Measurements from ENCODE around the gene PARP3. TPM values are rescaled to one million over a fixed set of nuclear protein-coding genes. Genes with fewer than 3 reads are reported as not detected.

The PARP3 gene
- total RNA-seq, 2 experiments from 2014 or later, result 10.6 to 12.2 TPM

DNA sequence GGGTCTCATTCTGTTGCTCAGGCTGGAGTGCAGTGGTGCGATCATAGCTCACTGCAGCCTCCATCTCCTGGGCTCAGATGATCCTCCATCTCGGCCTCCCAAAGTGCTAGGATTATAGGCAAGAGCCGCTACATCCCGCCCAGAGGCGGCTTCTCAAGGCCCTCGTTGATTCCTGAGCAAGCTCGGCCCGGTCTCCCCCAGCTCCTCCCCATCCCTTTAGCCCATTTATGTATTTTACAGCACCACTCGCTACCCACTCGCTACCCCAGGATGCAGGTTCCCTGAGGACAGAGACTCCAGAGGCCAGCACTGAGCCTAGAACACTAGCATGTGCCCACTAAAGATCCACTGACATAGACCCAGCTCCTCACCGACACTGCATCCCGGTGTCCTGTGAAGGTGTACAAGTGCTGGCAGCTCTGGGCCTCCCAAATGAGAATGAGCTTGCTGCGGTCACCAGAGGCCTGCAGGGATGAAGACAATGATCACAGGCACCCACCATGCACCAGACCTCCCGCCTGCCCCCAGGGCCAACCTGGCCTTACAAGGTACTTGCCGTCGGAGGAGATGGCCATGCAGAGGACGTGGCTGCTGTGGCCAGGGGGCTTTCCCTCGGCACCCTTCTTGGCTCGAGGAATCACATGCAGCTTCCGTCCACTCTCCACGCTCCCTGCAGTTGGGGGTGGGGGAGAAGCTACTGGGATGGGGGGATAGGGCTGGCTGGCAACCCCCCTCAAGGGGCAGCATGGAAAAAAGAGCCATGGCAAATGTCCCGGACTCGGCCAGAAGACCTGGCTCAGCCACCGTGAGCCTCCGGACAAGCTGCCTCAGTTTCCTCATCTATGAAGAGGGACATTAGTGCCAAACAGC, 6.0 kb upstream of the PARP3 start:
- intact Hi-C loops (cut with DNase I, micrococcal nuclease), result no loop called here
- ATAC-seq (no peak), DNase-seq (no peak)
- Mint-ChIP-seq H3K4me1 (peaks cover 27% of the 10 kb centered on the region), H3K4me3 (no peak overlapping the region), H3K9me3 (ENCODE audit: low read depth) (no peaks in the 10 kb centered on the region), H3K27me3 (no peaks in the 10 kb centered on the region), H3K27ac (no peak overlapping the region), H3K36me3 (ENCODE audit: low read depth) (peaks cover 52% of the 10 kb centered on the region)
- ChIA-PET POLR2A (no interaction called here), CTCF (interaction anchor here (0.5 kb wide), 1 partner anchor 186 kb away, joined by 4 read pairs; no protein-coding TSS in a partner anchor)

- DNase-seq (no peak), ATAC-seq (no peak)
- Mint-ChIP-seq H3K27ac (no peak overlapping the region), H3K36me3 (ENCODE audit: low read depth) (peaks cover 51% of the 10 kb centered on the region), H3K4me1 (peaks cover 27% of the 10 kb centered on the region), H3K9me3 (ENCODE audit: low read depth) (no peaks in the 10 kb centered on the region), H3K4me3 (no peak overlapping the region), H3K27me3 (no peaks in the 10 kb centered on the region)
- intact Hi-C loops (cut with DNase I, micrococcal nuclease), result no loop called here
- CTCF ChIA-PET, result interaction anchor here (0.5 kb wide), 1 partner anchor 134 kb away, joined by 3 read pairs; no protein-coding TSS in a partner anchor
- POLR2A ChIA-PET, result no interaction called here
These were observed 5.1 kb upstream of the PARP3 start for GRCh38 chr3:51937014-51937413.

- Mint-ChIP-seq H3K36me3 (ENCODE audit: low read depth) (peaks cover 49% of the 10 kb centered on the region), H3K4me3 (no peak overlapping the region), H3K27me3 (no peaks in the 10 kb centered on the region), H3K9me3 (ENCODE audit: low read depth) (no peaks in the 10 kb centered on the region), H3K27ac (no peak overlapping the region), H3K4me1 (peaks cover 30% of the 10 kb centered on the region)
- POLR2A ChIA-PET, result no interaction called here
- intact Hi-C loops (cut with DNase I, micrococcal nuclease), result no loop called here
- DNase-seq, result no peak
- CTCF ChIA-PET, result no interaction called here
- no peak for ATAC-seq
These were observed 4.3 kb upstream of the PARP3 start for GRCh38 chr3:51937611-51938450.

- no peak for DNase-seq
- CTCF ChIA-PET, result interaction anchor here (0.6 kb wide), 2 partner anchors 218 to 1054 kb away, joined by 3 to 4 read pairs; no protein-coding TSS in a partner anchor
- ATAC-seq, result no peak
- intact Hi-C loops (cut with DNase I, micrococcal nuclease), result no loop called here
- no peaks in the 10 kb centered on the region for H3K9me3 Mint-ChIP-seq (ENCODE audit: low read depth)
- peaks cover 33% of the 10 kb centered on the region for H3K4me1 Mint-ChIP-seq
- H3K36me3 Mint-ChIP-seq (ENCODE audit: low read depth), result peaks cover 41% of the 10 kb centered on the region
- H3K27me3 Mint-ChIP-seq, result no peaks in the 10 kb centered on the region
- peak overlapping the region; percentile 52 for H3K27ac Mint-ChIP-seq
- POLR2A ChIA-PET, result no interaction called here
- H3K4me3 Mint-ChIP-seq, result no peak overlapping the region
These were observed 3.3 kb upstream of the PARP3 start for GRCh38 chr3:51938780-51939425.

DNA sequence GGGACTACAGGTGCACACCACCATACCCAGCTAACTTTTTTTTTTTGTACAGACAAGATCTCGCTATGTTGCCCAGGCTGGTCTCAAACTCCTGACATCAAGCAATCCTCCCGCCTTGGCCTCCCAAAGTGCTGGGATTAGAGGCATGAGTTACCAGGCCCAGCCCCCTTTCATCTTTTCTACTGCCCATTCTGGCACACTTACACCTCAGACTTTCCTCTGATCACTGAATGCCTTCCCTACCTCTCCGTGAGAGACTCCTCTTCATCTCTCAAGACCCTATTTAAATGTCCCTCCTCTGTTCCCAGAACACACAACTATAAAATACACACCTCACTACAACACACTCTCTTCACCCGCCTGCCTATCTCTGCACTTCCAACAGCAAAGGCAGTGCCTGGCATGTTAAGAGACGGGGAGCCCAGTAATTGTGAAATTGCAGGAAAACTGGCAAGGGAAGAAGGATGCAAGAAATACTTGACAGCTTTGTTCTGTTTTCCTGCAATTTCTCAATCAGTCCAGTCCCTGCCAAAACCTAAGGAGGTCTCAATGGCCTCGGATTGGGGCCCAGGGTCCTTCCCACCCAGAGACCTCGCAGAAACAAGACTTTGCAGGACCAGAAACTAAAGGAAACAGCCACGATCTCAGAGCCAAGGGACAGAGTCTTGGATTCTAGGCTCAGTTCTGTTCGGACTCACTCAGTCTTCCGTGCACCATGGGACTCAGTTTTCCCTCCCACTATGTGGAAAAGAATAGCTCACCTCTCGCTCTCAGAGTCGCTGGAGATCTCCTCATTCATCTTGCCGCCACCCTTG, 1.3 kb upstream of the PARP3 start:
- Mint-ChIP-seq H3K4me3 (peak overlapping the region; percentile 84), H3K9me3 (ENCODE audit: low read depth) (no peaks in the 10 kb centered on the region), H3K27ac (peak overlapping the region; percentile 45), H3K27me3 (no peaks in the 10 kb centered on the region), H3K4me1 (peaks cover 33% of the 10 kb centered on the region), H3K36me3 (ENCODE audit: low read depth) (peaks cover 29% of the 10 kb centered on the region)
- CTCF ChIA-PET, result interaction anchor here (0.6 to 3.3 kb wide), 25 partner anchors 8 to 1623 kb away, joined by 3 to 30 read pairs (median 4); partner anchors contain the start of genes ABHD14A, ABHD14B, DUSP7 and IQCF2
- intact Hi-C loops (cut with DNase I, micrococcal nuclease), result loop anchor here (5.0 to 10.0 kb wide), 2 partner anchors 1326 to 1644 kb away; partner anchors contain the start of genes CISH (in 1 of the 2), HYAL3 (in 1 of the 2), MAPKAPK3 (in 1 of the 2) and NAA80 (in 1 of the 2)
- DNase-seq (no peak), ATAC-seq (no peak)
- POLR2A ChIA-PET, result interaction anchor here (0.6 to 1.1 kb wide), 10 partner anchors 28 to 1373 kb away, joined by 3 to 13 read pairs (median 4); partner anchors contain the start of genes ACY1, C3orf18, DUSP7 and POC1A

DNA sequence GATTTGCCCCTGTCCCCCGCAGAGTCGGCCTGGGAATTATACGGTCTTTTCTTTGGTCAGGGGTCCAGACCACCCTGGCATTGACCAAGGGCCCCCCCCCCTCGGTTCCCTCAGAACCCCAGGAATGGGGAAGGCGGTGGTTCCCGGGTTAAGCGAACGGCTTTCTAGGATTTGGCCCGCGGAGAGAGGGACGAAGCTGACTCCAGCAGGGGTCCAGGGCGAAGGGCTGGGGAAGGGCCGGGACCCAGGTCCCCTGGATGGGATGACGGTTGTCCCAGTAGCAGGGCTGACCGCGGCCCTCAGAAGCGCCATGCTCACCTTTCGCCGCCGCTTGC, 733 bp upstream of the PARP3 start:
- DNase-seq (no peak), ATAC-seq (no peak)
- H3K4me1 Mint-ChIP-seq, result peaks cover 33% of the 10 kb centered on the region
- peak overlapping the region; percentile 45 for H3K27ac Mint-ChIP-seq
- no peaks in the 10 kb centered on the region for H3K9me3 Mint-ChIP-seq (ENCODE audit: low read depth)
- intact Hi-C loops (cut with DNase I, micrococcal nuclease), result loop anchor here (5.0 to 10.0 kb wide), 2 partner anchors 1327 to 1644 kb away; partner anchors contain the start of genes CISH (in 1 of the 2), HYAL3 (in 1 of the 2), MAPKAPK3 (in 1 of the 2) and NAA80 (in 1 of the 2)
- no peaks in the 10 kb centered on the region for H3K27me3 Mint-ChIP-seq
- H3K4me3 Mint-ChIP-seq, result peak overlapping the region; percentile 84
- ChIA-PET POLR2A (interaction anchor here (0.6 to 1.1 kb wide), 7 partner anchors 28 to 1374 kb away, joined by 3 to 13 read pairs (median 3); partner anchors contain the start of genes ACY1, C3orf18, DUSP7 and RPL29), CTCF (interaction anchor here (0.6 to 3.3 kb wide), 25 partner anchors 9 to 1623 kb away, joined by 3 to 30 read pairs (median 4); partner anchors contain the start of genes ABHD14A, ABHD14B, DUSP7 and IQCF2)
- H3K36me3 Mint-ChIP-seq (ENCODE audit: low read depth), result peaks cover 24% of the 10 kb centered on the region

DNA sequence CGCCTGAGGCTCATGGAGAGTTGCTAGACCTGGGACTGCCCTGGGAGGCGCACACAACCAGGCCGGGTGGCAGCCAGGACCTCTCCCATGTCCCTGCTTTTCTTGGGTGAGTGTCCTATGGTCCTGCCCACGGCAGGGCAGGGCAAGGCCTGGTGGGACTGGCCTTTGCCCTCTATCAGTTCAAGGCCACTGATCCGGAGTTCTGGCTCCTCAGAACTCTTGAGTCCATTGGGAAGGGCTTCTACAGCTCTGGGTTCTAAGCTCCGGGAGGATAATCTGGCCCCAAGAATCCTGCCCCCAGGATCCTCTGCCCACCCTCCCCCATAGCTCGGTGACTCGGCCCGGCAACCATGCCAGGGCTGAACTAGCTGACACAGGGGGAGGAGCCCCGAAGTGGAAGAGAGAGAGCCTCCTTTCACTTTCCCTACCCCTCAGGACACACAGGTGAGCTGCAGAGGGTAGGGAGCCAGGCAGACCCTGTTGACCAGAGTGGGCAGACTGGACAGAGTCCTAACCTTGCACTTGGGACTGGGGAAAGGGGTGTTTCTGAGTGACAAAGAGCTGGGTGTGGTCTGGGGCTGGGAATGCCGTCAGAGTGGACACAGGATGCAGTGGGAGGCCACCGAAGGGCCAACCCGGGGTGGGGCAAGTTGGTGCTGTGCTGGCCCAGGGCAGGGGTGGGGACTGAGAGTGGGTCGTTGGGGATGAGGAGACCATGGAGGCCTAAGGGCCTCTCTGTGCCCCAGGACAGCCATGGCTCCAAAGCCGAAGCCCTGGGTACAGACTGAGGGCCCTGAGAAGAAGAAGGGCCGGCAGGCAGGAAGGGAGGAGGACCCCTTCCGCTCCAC, 664 bp downstream of the PARP3 start:
- DNase-seq (peak; percentile 81), ATAC-seq (peak; percentile 37)
- H3K4me1 Mint-ChIP-seq, result peaks cover 33% of the 10 kb centered on the region
- H3K9me3 Mint-ChIP-seq (ENCODE audit: low read depth), result no peaks in the 10 kb centered on the region
- no peaks in the 10 kb centered on the region for H3K27me3 Mint-ChIP-seq
- peak overlapping the region; percentile 84 for H3K4me3 Mint-ChIP-seq
- ChIA-PET POLR2A (interaction anchor here (0.6 to 1.1 kb wide), 2 partner anchors 32 to 35 kb away, joined by 3 to 4 read pairs; partner anchors contain the start of gene ABHD14A), CTCF (interaction anchor here (0.5 to 3.3 kb wide), 13 partner anchors 10 to 488 kb away, joined by 3 to 30 read pairs (median 6); partner anchors contain the start of genes ABHD14A, ABHD14B, GPR62 and PCBP4)
- intact Hi-C loops (cut with DNase I, micrococcal nuclease), result loop anchor here (1.0 to 10.0 kb wide), 23 partner anchors 24 to 1646 kb away; partner anchors contain the start of genes ABHD14B (in 2 of the 2), ACY1 (in 2 of the 2), ALAS1 (in 1 of the 2) and CISH (in 1 of the 2)
- peaks cover 15% of the 10 kb centered on the region for H3K36me3 Mint-ChIP-seq (ENCODE audit: low read depth)
- H3K27ac Mint-ChIP-seq, result peak overlapping the region; percentile 83

GRCh38 chr3:51943451-51944391, 1.6 kb downstream of the PARP3 start:
- ChIA-PET POLR2A (interaction anchor here (0.5 to 0.6 kb wide), 2 partner anchors 34 to 334 kb away, joined by 4 to 5 read pairs; no protein-coding TSS in a partner anchor), CTCF (interaction anchor here (0.6 to 3.3 kb wide), 8 partner anchors 16 to 211 kb away, joined by 3 to 30 read pairs (median 6); partner anchors contain the start of genes ABHD14A, ABHD14B and POC1A)
- Mint-ChIP-seq H3K4me3 (peak overlapping the region; percentile 84), H3K27ac (no peak overlapping the region), H3K27me3 (no peaks in the 10 kb centered on the region), H3K4me1 (peaks cover 26% of the 10 kb centered on the region), H3K36me3 (ENCODE audit: low read depth) (peaks cover 11% of the 10 kb centered on the region), H3K9me3 (ENCODE audit: low read depth) (no peaks in the 10 kb centered on the region)
- intact Hi-C loops (cut with DNase I, micrococcal nuclease), result loop anchor here (2.0 to 10.0 kb wide), 5 partner anchors 113 to 1646 kb away; partner anchors contain the start of genes CISH (in 1 of the 2), DUSP7 (in 1 of the 2), GNL3 (in 1 of the 2) and HYAL3 (in 1 of the 2)
- ATAC-seq (no peak), DNase-seq (no peak)
